B cell (primary cell): ENCODE results near the gene ZFP91. TPM values are rescaled to one million over a fixed set of nuclear protein-coding genes. Genes with fewer than 3 reads are reported as not detected.

Source experiments
- ATAC-seq: fragments of 200-7000 bp; cut with Tn5 transposase; one replicate; pipeline ENCODE4 v1.10.0; 2021; ENCODE audit warnings: low read depth, mild to moderate bottlenecking, moderate number of reproducible peaks, moderate library complexity
- CTCF ChIA-PET: fragments of 350-600 bp; sonication (Branson Sonifier 250); formaldehyde crosslinking; loops from one replicate; lab custom pipeline; 2021; ENCODE audit warnings: antibody characterized with exemption, inconsistent platforms; lab: Charles Lee
- POLR2A ChIA-PET: fragments of 350-600 bp; sonication (Branson Sonifier 250); formaldehyde crosslinking; loops from one replicate; lab custom pipeline; 2021; ENCODE audit warnings: antibody characterized with exemption; lab: Charles Lee
- DNase-seq: peaks from one replicate; pipeline ENCODE4 v3.0.0; 2013
- H2AFZ ChIP-seq: 2 replicates; pipeline ENCODE4 v1.6.1; 2012; ENCODE audit warnings: mild to moderate bottlenecking, low read depth, low read length; ENCODE audit not compliant: insufficient read depth, poor library complexity, severe bottlenecking
- H3K27ac ChIP-seq, 2 donors: 1 replicate in 1 of 2; 2 replicates in 1 of 2; pipeline ENCODE4 v1.5.1; 2012 to 2013; ENCODE audit warnings: low read length in 2 of 2, mild to moderate bottlenecking in 2 of 2, moderate library complexity in 1 of 2
- H3K27me3 ChIP-seq, 4 experiments: fragments of 200-600 bp in 1 of 4; sonication (generic) in 1 of 4; replicated peaks in 1 of 4; 1 replicate in 2 of 4; 2 replicates in 2 of 4; pipeline versions ENCODE4 v1.6.1 to v1.7.0; 2013 to 2016; ENCODE audit warnings: low read length in 3 of 4, mild to moderate bottlenecking in 2 of 4, mixed read lengths in 1 of 4, moderate library complexity in 1 of 4; ENCODE audit not compliant: insufficient read depth in 4 of 4, control insufficient read depth in 3 of 4; ENCODE audit errors: control extremely low read depth in 1 of 4
- H3K36me3 ChIP-seq, 2 experiments: replicated peaks in 1 of 2; 1 replicate in 1 of 2; 2 replicates in 1 of 2; pipeline versions ENCODE4 v1.6.1 to v1.7.1; 2013; ENCODE audit warnings: low read length in 1 of 2; ENCODE audit not compliant: insufficient read depth in 2 of 2, control insufficient read depth in 1 of 2; ENCODE audit errors: control extremely low read depth in 1 of 2, extremely low read depth in 1 of 2
- H3K4me1 ChIP-seq, 2 donors: fragments of 200-600 bp in 1 of 2; sonication (generic) in 1 of 2; 1 replicate in 1 of 2; 2 replicates in 1 of 2; pipeline versions ENCODE4 v1.5.1 to v1.6.1; 2013 to 2017; ENCODE audit warnings: low read length in 2 of 2; ENCODE audit not compliant: control insufficient read depth in 2 of 2, insufficient read depth in 2 of 2
- H3K4me2 ChIP-seq: replicated peaks from 2 replicates; pipeline ENCODE3; 2012; ENCODE audit warnings: mild to moderate bottlenecking, low read depth, low read length; ENCODE audit not compliant: poor library complexity, severe bottlenecking
- H3K4me3 ChIP-seq, 5 experiments: fragments of 200-600 bp in 1 of 5; sonication (generic) in 1 of 5; 1 replicate in 3 of 5; 2 replicates in 2 of 5; pipeline versions ENCODE4 v1.5.1 to v1.7.0; 2011 to 2016; ENCODE audit warnings: low read length in 4 of 5, mild to moderate bottlenecking in 4 of 5, low read depth in 2 of 5, control low read depth in 1 of 5, moderate library complexity in 1 of 5; ENCODE audit not compliant: insufficient read depth in 1 of 5; ENCODE audit errors: control extremely low read depth in 1 of 5, extremely low read depth in 1 of 5
- H3K79me2 ChIP-seq: fragments of 200-600 bp; sonication (generic); one replicate; pipeline ENCODE4 v1.6.0; 2016; ENCODE audit warnings: low read length; ENCODE audit not compliant: control insufficient read depth, insufficient read depth
- H3K9ac ChIP-seq: fragments of 200-600 bp; sonication (generic); 2 replicates; pipeline ENCODE4 v1.6.1; 2017; ENCODE audit warnings: mild to moderate bottlenecking, low read length, moderate library complexity
- H3K9me3 ChIP-seq, 3 donors: one replicate each; pipeline versions ENCODE4 v1.6.1 to v1.7.1; 2013; ENCODE audit warnings: low read length in 2 of 3; ENCODE audit not compliant: control insufficient read depth in 2 of 3, insufficient read depth in 1 of 3; ENCODE audit errors: control extremely low read depth in 1 of 3
- H4K20me1 ChIP-seq: 2 replicates; pipeline ENCODE4 v1.6.0; 2012; ENCODE audit warnings: mild to moderate bottlenecking, low read length; ENCODE audit not compliant: insufficient read depth, control insufficient read depth, poor library complexity, severe bottlenecking
- H3K27ac Mint-ChIP-seq: one replicate; pipeline ENCODE4 v1.8.0; 2021; ENCODE audit warnings: mixed read lengths
- H3K27me3 Mint-ChIP-seq: one replicate; pipeline ENCODE4 v1.8.0; 2021; ENCODE audit warnings: mixed read lengths
- H3K4me1 Mint-ChIP-seq: one replicate; pipeline ENCODE4 v1.8.0; 2021; ENCODE audit warnings: mixed read lengths
- H3K4me3 Mint-ChIP-seq: one replicate; pipeline ENCODE4 v1.8.0; 2021; ENCODE audit warnings: mixed read lengths
- H3K9me3 Mint-ChIP-seq: one replicate; pipeline ENCODE4 v1.8.0; 2022; ENCODE audit warnings: mixed read lengths; ENCODE audit not compliant: insufficient read depth
- CTCF ChIP-seq: fragments of 200-600 bp; IDR thresholded peaks from one replicate; pipeline ENCODE4 v1.8.0; 2022; ENCODE audit warnings: antibody characterized with exemption, mild to moderate bottlenecking
- EZH2 ChIP-seq: IDR thresholded peaks from 2 replicates; pipeline ENCODE4 v1.6.1; 2012; ENCODE audit warnings: borderline replicate concordance, low read depth, mild to moderate bottlenecking, moderate library complexity, low read length; ENCODE audit not compliant: insufficient read depth, poor library complexity, severe bottlenecking
- intact Hi-C: fragments of 100-400 bp; cut with micrococcal nuclease; formaldehyde crosslinking; loops from one replicate; pipeline ENCODE4 v1.10.0; 2022
- polyA plus RNA-seq: library from polyadenylated mRNA; depleted of rRNA; stranded (reverse); fragments of >200 nt; gene quantifications from 2 replicates; pipeline ENCODE4 v1.2.3, GENCODE V29; 2012
- total RNA-seq, 2 donors: library from RNA; stranded (reverse); fragments of 120-200 nt in 1 of 2; gene quantifications; 1 replicate in 1 of 2; 2 replicates in 1 of 2; pipeline versions ENCODE4 v1.2.3 to v1.2.4, GENCODE V29; 2013 to 2022

ZFP91 gene
- total and polyA plus RNA-seq, 2 donors (not counting 1 experiment from before 2014, with no cell fraction given) = 14.4 to 51.2 TPM

GRCh38 chr11:58562375-58562800 lies 16.5 kb upstream of the ZFP91 start:
- peaks cover 15 to 34% of the 10 kb centered on the region in 2 experiments for H3K36me3 ChIP-seq

More at GRCh38 chr11:58562375-58562800, 16.5 kb upstream of the ZFP91 start:
- no peak overlapping the region for H3K4me3 Mint-ChIP-seq
- peaks cover 38% of the 10 kb centered on the region for H3K4me1 Mint-ChIP-seq
- Histone ChIP-seq H3K79me2 (peaks cover 77% of the 10 kb centered on the region), H3K4me3 (no peak overlapping the region), H4K20me1 (no peaks in the 10 kb centered on the region), H3K9ac (peak overlapping the region; percentile 3), H3K4me1 (peaks cover 18 to 22% of the 10 kb centered on the region in 2 donors), H2AFZ (no peak overlapping the region), H3K27me3 (no peaks in the 10 kb centered on the region), H3K27ac (peak overlapping the region in 1 of 2 donors; percentile 49), H3K4me2 (no peak overlapping the region), H3K9me3 (no peaks in the 10 kb centered on the region)
- DNase-seq = no peak
- POLR2A ChIA-PET = interaction anchor here (0.7 kb wide), 1 partner anchor 13 kb away, joined by 3 read pairs; the partner anchor contains the start of gene LPXN
- CTCF ChIA-PET = interaction anchor here (0.8 to 1.4 kb wide), 2 partner anchors 594 to 596 kb away, joined by 4 read pairs; no protein-coding TSS in a partner anchor
- no peaks in the 10 kb centered on the region for H3K9me3 Mint-ChIP-seq
- H3K27ac Mint-ChIP-seq = peak overlapping the region; percentile 57
- intact Hi-C loops = no loop called here
- TF ChIP-seq CTCF (no peak), EZH2 (no peak)
- no peak for ATAC-seq
- no peaks in the 10 kb centered on the region for H3K27me3 Mint-ChIP-seq
